Measurements from ENCODE around the gene RESF1. TPM values are rescaled to one million over a fixed set of nuclear protein-coding genes. Genes with fewer than 3 reads are reported as not detected.

The RESF1 gene
- total RNA-seq, 4 donors from 2014 or later: 41.1 to 74.9 (median 60.3) TPM

- intact Hi-C loops (cut with DNase I; ENCODE audit: low total_unique reads): no loop called here
- TF ChIP-seq, protein P1, sequence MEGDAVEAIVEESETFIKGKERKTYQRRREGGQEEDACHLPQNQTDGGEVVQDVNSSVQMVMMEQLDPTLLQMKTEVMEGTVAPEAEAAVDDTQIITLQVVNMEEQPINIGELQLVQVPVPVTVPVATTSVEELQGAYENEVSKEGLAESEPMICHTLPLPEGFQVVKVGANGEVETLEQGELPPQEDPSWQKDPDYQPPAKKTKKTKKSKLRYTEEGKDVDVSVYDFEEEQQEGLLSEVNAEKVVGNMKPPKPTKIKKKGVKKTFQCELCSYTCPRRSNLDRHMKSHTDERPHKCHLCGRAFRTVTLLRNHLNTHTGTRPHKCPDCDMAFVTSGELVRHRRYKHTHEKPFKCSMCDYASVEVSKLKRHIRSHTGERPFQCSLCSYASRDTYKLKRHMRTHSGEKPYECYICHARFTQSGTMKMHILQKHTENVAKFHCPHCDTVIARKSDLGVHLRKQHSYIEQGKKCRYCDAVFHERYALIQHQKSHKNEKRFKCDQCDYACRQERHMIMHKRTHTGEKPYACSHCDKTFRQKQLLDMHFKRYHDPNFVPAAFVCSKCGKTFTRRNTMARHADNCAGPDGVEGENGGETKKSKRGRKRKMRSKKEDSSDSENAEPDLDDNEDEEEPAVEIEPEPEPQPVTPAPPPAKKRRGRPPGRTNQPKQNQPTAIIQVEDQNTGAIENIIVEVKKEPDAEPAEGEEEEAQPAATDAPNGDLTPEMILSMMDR (IDR thresholded peaks at IDR 0.05): no peak
- no peak overlapping the region for H3K4me3 ChIP-seq (ENCODE audit: low read depth, poor library complexity, severe bottlenecking)
- DNase-seq (ENCODE audit: low spot score in 2 of 2): no peak
- WGBS, 2 donors: 95% methylated on average over 15 of the region's 15 CpGs
Measured at GRCh38 chr12:31989571-31990362, 30.6 kb downstream of the RESF1 start.

DNA sequence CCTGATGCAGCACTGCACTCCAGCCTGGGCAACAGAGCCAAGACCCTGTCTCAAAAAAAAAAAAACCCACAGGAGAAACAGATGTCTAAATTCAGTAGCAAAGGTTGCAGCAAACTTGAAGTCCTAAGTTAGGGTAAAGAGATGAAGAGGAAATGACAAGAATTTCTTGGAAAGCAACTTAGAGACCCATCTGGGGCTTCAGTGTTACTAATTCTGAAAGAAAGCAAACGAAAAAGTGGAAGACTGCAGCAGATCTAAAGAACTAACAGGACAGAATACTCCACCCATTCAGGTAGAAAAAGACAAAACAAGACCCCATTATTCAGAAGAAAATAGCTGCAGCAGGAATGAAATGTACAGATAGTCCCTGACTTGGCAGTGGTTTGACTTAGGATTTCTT lies 31.9 kb downstream of the RESF1 start:
- WGBS, 2 donors: 90 to 100% methylated on average over 1 of the region's 1 CpG
- intact Hi-C loops (cut with DNase I; ENCODE audit: low total_unique reads): no loop called here
- H3K4me3 ChIP-seq (ENCODE audit: low read depth, poor library complexity, severe bottlenecking): no peak overlapping the region
- TF ChIP-seq, protein P1 (IDR thresholded peaks at IDR 0.05): no peak
- TF ChIP-seq POLR2A (IDR thresholded peaks at IDR 0.05): no peak
- DNase-seq (ENCODE audit: low spot score in 2 of 2): no peak

DNA sequence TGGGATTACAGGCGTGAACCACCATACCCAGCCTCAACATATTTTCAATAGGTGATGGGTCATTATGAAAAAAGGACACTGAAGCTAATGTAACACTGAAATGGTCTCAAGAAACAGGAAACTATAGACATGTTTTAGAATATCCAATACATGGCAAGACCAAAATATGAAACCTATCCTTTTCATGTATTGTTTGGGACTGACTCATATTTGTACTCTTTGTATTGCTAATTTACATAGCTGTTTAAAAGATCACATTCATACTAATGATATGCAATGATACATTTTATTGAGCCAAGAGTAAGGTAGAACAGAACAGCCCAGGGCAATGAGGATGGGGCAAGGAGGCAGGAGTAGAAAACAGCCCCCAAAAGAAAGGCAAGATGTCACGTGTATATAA lies 32.6 kb downstream of the RESF1 start:
- no peak overlapping the region for H3K4me3 ChIP-seq (ENCODE audit: low read depth, poor library complexity, severe bottlenecking)
- no peak for DNase-seq (ENCODE audit: low spot score in 2 of 2)
- TF ChIP-seq POLR2A (IDR thresholded peaks at IDR 0.05): no peak
- TF ChIP-seq, protein P1 (IDR thresholded peaks at IDR 0.05): no peak
- 97 to 99% methylated on average over 2 of the region's 2 CpGs for WGBS, 2 donors
- intact Hi-C loops (cut with DNase I; ENCODE audit: low total_unique reads): no loop called here

DNA sequence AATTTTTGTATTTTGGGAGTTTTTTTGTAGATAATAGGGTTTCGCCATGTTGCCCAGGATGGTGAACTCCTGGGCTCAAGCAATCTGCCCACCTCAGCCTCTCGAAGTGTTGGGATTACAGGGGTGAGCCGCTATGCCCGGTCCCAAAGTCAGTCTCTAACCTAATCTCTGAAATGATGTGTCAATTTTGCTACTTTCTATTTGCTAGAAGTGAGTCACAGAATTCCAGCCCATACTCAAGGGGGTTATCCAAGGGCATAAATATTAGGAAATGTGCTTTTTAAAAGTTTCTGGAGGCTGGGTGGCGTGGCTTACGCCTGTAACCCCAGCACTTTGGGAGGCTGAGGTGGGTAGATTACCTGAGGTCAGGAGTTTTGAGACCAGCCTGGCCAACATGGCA lies 40.5 kb downstream of the RESF1 start:
- 99 to 100% methylated on average over 6 of the region's 6 CpGs for WGBS, 2 donors
- TF ChIP-seq POLR2A (IDR thresholded peaks at IDR 0.05): no peak
- TF ChIP-seq, protein P1 (IDR thresholded peaks at IDR 0.05): no peak
- no peak overlapping the region for H3K4me3 ChIP-seq (ENCODE audit: low read depth, poor library complexity, severe bottlenecking)
- intact Hi-C loops (cut with DNase I; ENCODE audit: low total_unique reads): no loop called here
- DNase-seq (ENCODE audit: low spot score in 2 of 2): no peak

- TF ChIP-seq POLR2A (IDR thresholded peaks at IDR 0.05): no peak
- TF ChIP-seq, protein P1 (IDR thresholded peaks at IDR 0.05): no peak
- 93 to 94% methylated on average over 7 of the region's 7 CpGs for WGBS, 2 donors
Measured at GRCh38 chr12:32000373-32001005, 41.3 kb downstream of the RESF1 start.

More at GRCh38 chr12:32000373-32001005, 41.3 kb downstream of the RESF1 start:
- intact Hi-C loops (cut with DNase I; ENCODE audit: low total_unique reads): no loop called here
- DNase-seq (ENCODE audit: low spot score in 2 of 2): no peak
- H3K4me3 ChIP-seq (ENCODE audit: low read depth, poor library complexity, severe bottlenecking): no peak overlapping the region

All from lower leg skin (tissue), 4 donors.